HG03439 (cell line): Measurements from ENCODE around the gene PRSS27.
"Not testable (repeated sequence)": the region's sequence is repeated elsewhere in the genome, so short reads cannot be mapped to it uniquely, and the experiment has no call there.

ENCODE experiments used
- ATAC-seq: cut with Tn5 transposase; IDR thresholded peaks from one replicate; pipeline ENCODE4 v1.9.1; 2021; ENCODE audit warnings: mild to moderate bottlenecking, moderate library complexity; ENCODE audit not compliant: unreplicated experiment

Gene PRSS27

DNA sequence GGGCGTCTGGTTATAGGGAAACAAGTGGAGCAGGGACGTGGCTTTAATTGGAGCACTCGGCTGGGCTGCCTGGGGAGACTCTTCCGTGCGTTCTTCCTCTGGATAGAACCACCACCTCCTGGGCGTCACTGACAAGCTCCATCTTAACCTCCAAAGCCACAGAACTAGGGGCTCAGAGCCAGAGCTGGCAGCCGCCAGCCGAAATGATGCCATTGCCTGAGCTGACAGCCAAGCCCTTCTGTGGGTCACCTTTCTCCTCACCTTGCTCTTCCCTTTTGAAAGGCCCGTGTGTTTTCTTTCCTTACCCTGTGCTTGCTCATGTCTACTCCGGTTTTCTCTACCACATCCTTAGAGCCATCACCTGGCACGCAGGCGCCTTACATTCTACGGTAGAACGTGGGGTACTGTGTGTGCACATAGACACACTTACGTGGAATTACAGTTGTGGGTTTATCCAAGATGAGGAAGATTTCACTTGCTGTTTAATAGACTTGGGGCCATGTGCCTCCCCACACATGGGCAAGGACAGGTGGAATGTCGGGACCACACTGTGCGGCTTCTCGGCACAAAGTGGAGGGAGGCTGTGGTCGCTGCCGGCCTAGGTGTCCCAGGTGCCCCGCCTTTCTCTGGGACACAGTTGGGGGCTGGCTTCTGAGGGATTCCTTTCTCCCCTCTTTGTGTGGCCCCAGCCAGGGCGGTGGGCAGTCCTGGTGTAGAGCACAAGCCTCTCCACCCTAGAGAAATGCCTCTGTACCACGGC is 41.6 kb downstream of the PRSS27 start:
- ATAC-seq = not testable (repeated sequence)

DNA sequence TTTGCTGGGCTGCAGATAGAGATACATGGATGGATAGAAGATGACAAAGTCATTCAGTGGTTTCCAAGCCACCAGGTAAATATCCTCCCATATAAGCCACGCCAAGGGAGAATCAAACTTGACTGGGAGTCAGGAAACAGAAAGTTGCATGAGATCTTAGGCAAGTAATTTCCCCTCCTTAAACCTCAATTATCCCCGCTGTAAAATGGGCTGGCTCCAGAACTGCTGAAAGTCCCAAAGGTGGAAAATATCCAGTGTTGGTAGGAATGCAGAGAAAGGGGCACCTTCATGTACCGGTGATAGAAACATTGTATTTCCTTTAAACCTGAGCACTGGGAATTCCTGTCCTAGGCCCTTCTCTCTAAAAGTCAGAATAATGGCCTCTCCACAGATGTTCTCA is 43.1 kb downstream of the PRSS27 start:
- ATAC-seq = not testable (repeated sequence)

DNA sequence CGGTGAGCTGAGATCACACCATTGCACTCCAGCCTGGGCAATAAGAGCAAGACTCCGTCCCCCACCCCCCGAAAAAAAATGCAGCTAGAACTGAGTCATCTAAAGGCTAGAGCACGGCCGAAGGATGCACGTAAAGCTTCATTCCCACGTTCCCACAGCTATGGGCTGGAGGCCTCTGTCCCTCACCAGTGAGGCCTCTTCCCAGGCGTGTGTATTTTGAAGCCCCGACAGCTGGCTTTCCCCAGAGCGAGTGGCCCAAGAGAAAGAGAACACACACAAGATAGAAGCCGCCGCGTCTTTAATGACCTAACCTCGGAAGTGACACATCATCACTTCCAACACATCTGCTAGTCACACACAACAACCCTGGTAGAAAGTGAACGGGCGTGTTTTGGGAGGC is 44.3 kb downstream of the PRSS27 start:
- no peak for ATAC-seq

DNA sequence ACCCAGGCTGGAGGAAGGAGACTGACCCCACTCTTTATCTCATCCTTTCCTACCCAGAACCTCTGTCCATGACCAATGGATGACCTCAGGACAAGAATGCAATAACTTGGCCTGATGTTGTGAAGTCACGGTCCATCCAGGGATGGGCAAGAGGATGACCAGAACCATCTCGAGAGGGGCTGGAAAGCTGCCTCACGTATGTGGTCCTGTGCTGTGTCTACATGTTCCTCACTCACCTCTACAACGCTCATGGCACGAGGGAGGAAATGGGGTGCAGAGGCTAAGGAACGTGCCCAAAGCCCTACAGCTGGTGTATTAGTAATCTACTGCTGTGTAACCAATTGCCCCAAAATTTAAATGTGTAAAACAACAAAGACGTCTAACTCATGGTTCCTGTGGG is 45.0 kb downstream of the PRSS27 start:
- ATAC-seq = no peak

DNA sequence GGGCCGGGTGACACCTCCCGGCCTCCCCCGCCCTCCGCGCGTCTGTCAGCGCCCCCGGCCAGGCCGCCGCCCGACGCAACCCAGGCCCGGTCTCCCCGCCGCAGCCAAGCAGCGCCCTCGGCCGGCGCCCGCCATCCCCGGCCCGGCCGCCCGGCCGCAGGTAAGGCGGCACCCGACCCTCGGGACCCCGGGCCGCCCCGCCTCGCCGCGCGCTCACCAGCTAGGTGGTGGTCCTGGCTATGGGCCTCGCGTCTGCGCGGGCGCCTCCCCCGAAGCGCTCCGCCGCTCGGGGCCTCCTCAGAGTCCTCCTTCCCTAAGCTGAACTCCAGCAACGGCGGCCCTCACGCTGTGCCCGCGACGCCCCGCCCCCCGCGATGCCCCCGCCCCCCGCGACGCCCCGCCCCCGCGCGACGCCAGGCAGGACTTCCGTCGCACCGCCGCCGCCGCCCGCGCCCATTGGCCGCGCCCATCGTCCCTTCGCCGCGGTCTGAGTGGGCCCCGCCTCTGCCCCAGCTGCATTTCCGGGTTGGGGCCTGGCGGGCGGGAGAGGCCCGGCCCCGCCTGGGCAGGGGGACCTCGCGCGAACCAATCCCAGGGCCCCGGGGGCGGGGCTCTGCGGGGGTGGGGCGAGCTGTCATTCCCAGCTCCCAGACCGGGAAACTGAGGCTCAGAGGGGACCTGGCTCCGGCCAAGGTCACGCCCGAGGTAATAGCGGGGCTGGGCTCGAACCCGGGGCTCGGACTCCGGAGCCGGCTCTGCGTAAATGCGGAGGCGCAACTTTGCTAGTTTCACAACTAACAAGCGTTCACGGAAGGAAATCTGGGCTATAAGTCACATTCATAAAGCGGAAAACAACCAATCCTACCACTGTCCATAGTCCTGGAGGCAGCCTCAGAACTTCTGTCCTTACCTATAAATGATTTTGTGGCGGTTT is 46.7 kb downstream of the PRSS27 start:
- peak; percentile 82 for ATAC-seq

DNA sequence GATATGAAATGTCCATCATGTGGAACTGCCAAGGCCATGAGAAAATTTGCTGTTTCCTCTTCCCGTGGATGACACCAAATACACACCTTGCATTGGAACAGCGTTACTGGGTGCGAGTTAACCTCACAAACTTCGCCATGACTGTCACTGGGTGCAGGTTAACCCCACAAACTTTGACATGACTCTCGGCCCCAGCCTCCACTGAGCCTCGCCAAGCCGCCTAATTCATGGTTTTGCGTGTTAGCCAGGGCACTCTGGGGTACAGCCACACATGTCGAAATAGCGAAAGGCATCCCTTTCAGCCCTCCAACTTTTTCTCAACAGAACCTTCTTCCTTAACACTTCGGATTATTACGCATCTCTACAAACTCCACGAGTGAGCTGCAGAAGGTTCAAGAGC is 48.3 kb downstream of the PRSS27 start:
- no peak for ATAC-seq

DNA sequence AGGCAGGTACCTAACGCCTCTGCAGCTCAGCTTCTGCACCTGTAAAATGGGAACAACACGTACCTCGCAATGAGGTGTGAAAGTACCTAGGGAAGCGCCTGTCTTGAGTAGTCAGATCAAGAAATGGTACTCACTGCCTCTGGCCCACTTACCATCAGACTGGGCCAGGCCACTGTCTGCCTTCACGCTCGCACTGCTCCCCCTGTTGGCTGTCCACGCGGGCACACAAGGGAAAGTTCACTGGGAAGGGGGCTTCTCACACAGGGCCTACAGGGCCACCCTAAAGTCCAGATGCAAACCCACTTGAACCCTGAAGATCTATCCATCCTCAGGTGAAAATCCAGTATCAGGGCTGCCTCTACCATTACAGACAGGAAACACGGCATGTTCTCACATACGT is 48.8 kb downstream of the PRSS27 start:
- not testable (repeated sequence) for ATAC-seq

DNA sequence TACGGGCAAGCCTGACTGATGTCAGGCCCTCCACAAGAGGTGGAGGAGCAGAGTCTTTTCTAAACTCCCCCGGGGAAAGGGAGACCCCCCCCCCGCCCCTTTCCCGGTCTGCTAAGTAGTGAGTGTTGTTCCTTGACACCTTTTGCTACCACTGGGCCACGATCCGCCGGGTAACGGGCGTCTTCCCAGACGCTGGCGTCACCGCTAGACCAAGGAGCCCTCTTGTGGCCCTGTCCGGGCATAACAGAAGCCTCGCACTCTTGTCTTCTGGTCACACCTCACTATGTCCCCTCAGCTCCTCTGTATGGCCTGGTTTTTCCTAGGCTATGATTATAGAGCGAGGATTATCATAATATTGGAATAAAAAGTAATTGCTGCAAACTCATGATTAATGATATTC is 50.0 kb downstream of the PRSS27 start:
- ATAC-seq = not testable (repeated sequence)

DNA sequence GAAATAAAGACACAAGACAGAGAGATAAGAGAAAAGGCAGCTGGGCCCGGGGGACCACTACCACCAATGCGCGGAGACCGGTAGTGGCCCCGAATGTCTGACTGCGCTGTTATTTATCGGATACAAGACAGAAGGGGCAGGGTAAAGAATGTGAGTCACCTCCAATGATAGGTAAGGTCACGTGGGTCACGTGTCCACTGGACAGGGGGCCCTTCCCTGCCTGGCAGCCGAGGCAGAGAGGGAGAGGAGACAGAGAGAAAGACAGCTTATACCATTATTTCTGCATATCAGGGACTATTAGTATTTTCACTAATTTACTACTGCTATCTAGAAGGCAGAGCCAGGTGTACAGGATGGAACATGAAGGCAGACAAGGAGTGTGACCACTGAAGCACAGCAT is 50.4 kb downstream of the PRSS27 start:
- not testable (repeated sequence) for ATAC-seq

DNA sequence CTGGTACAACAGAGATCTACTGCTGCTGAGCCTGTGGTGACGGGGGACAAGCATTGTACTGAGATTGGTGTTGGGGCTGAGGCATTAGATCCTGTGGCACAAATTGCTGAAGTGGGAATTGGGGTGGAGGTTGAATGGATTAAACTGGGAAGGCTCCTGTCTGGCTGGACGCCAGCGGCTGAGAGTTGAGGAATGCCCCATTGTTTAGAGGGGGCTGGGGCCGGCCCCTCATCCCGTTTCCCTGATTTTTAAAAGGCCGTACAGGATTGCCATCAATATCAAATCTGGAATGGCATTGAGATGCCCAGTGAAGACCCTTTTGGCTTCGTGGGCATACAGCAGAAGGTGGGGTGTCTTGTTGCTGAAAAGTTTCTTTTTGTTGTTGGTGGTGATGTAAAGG is 53.4 kb downstream of the PRSS27 start:
- ATAC-seq = not testable (repeated sequence)

DNA sequence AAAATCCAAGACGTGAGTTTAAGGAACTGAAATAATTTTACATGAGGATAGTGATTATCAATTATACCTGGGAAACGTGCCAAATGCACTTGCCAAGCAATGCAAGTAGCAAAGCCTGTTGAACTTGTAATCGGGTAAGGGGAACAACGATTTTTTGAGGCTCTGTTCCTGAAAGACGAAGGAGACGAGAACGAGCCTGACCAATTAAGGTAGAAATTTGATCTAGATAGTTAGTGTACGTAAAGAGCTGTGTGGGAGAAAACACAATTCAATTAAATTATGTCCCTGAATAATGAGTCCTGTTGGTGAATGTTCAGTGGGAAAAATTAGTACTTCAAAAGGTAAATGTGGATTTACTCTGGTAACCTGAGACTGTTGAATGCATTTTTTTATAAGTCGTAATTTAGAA is 55.4 kb downstream of the PRSS27 start:
- no peak for ATAC-seq

DNA sequence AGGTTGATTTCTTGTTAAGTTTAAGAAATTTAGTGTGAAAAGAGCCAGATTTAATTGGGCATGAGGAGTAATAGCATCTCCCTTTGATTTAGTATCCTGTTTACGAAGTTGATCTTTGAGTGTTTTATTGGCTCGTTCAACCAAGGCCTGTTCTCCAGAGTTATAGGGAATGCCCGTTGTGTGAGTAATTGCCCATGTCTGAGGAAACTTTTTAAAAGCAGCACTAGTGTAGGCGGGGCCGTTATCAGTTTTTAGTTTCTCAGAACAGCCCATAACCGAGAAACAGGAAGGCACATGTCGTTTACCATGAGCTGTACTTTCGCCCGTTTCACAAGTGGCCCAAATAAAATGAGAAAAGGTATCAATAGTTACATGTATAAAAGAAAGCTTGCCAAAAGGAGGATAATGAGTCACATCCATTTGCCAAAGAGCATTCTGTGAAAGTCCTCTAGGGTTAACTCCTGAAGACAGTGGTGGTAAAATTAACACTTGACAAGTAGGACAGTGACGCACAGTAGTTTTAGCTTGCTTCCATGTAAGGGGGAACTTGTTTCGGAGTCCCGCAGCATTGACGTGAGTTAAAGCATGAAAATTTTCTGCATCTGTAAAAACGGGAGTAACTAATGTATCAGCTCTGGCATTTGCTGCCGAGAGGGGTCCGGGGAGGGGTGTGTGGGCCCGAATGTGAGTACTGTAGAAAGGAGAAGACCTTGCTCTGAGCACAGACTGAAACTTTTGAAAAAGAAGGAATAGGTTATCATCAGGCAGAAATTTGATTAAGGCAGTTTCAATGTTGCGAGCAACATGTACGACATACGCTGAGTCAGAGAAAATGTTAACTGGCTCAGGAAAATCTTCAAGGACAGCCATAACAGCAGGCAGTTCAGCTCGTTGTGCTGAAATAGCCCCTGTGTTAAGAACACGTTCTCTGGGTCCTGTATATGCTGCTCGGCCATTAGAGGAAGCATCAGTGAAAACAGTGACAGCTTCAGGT is 56.2 kb downstream of the PRSS27 start:
- peak; percentile 60 for ATAC-seq
